NCI-H1092 treated with DMSO at 0.1 percent for 48 hours (cell line): ENCODE data around the gene PRKCH.

ENCODE experiments used
- DNase-seq: peaks from one replicate; lab custom pipeline; 2025; lab: John Stamatoyannopoulos, UW

Gene PRKCH

GRCh38 chr14:61338457-61338856, 17.1 kb downstream of the PRKCH start:
- DNase-seq, result no peak

- no peak for DNase-seq
These were observed 20.2 kb downstream of the PRKCH start for GRCh38 chr14:61341275-61342206.

DNA sequence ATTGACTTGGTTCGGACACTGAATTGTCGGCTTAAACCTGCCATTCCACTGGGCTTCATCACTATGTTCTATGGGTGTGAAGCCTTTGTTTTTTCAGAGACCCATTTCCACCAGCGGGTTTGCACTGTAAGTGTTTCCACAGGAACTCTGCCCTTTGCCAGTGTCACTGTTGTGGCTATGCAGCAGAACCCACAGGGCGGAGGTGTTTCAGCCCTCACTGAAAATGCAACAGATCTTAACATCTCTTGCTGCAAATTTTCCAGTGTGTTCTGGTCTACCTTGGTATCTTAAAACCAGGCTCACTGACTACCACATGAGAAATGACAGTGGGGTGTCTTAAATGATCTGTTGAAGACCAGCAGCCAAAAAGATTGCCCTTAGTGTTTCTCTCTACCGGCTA, 21.1 kb downstream of the PRKCH start:
- DNase-seq, result no peak

DNA sequence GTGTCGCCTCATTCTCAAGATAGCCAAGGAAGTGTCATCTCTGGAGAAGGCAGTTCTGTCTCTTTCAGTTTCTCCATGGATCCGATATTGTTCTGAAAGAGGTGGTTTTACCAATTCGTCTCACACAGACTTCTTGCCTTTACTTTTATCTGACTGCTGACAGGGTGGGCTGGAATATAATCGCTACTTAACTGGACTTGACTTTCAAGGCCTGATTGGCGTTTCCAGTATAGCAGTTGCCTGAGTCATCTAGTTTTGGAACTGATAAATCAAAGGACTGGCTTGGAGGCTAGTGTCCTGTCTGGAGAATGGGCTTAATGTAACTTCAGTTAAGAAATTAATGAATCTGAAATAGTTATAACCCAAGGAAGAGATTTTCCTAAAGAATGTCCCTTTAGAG, 21.6 kb downstream of the PRKCH start:
- no peak for DNase-seq

DNA sequence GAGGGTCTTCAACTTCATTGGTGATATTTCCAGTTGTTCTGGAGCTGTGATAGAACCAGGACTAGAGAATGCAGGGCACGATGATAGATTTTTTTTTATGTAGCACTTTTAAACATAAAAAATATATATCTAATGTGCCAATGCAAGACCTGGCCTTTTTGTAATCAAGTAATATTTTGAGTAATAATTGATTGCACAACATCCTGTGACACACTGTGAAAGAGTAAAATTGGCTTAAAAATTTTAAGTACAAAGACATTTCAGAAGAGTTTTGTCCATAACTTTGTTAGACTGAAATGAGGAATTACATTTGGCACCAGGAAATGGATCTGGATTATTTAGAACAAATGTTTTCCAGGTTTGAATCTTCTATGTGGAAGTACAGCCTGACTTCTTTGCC, 22.1 kb downstream of the PRKCH start:
- DNase-seq, result no peak

DNA sequence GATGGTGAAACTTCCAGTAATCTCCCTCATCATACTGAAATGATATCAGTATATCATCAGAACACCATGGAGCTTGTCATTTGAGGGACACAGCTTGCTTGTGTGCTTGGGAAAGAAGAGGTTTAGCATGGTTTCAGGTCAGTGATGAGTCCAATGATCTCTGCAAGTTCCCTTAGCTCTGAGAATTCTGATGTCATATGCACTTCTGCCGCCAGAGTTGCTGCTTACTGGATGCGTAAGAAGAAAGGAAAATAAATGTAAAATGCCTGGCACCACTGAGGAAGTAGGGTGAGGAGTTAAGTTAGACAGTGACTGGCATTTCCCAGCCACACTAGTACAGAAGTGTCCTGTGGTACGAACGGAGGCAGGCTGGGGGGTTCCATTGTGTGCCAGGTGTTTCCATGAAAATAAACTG, 22.6 kb downstream of the PRKCH start:
- no peak for DNase-seq

DNA sequence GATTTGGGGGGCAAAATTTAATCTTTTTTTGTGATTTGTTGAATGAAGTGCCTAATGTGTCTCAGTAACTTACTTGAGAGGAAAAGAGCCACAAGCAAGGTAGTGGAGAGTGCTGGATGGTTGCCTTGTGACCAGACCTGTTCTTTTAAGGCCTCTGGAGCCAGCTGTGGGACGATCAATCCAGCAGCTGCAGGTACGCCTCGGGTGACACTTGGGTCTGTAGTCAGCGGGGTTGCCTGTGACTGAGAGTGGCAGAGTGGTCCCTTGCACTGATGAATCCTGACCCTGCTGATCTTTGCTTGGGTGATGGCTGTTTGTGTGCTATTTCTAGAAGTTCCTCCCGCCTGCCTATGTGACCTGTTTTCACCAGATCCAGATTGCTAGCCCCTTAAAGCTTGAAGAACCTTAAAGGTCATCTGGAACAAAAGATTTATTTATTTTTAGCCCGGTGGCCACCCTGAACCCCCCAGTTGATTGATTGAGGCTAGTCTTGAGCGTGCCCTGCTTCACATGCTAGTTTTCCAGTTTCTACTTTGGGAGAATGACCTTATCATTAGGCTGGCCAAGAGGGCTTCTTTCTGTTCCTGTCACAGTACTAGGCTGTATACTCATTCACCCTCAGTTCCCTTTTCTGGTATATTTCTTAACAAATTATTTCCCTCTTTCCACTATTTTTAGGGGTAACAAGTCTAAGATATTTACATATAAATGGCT, 23.2 kb downstream of the PRKCH start:
- no peak for DNase-seq

- no peak for DNase-seq
These were observed 23.7 kb downstream of the PRKCH start for GRCh38 chr14:61345151-61345482.

- no peak for DNase-seq
These were observed 24.8 kb downstream of the PRKCH start for GRCh38 chr14:61346221-61346620.

GRCh38 chr14:61346793-61347192, 25.4 kb downstream of the PRKCH start:
- no peak for DNase-seq

DNA sequence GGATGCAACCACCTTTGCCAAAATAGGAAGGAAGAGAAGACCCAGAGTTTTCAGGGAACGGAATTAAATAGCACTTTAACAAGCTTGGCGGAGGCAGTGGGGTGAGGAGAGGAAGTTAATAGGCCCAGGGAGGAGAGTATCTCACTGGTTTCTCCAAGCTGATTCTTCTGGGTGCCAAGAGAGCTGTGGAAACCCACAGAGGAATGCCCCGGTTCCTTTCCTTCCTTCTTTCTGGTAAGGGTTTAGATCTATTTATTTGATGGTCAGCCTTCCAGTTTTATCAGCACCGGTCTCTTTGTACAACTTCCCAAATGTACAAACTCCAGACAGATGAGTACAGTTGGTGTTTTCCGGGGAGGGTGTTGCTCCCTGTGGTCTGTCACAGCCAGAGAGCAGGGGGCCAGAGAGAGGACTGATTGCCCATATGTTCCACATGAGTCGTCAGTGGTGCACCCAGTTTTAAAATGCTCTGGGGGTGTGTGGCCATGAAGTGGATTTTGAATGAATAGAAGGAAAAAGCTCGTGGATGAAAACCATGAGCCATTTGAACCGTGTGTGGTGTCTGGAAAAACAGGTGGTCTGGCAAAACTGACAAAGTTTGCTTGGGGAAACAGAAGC, 26.6 kb downstream of the PRKCH start:
- DNase-seq, result no peak

DNA sequence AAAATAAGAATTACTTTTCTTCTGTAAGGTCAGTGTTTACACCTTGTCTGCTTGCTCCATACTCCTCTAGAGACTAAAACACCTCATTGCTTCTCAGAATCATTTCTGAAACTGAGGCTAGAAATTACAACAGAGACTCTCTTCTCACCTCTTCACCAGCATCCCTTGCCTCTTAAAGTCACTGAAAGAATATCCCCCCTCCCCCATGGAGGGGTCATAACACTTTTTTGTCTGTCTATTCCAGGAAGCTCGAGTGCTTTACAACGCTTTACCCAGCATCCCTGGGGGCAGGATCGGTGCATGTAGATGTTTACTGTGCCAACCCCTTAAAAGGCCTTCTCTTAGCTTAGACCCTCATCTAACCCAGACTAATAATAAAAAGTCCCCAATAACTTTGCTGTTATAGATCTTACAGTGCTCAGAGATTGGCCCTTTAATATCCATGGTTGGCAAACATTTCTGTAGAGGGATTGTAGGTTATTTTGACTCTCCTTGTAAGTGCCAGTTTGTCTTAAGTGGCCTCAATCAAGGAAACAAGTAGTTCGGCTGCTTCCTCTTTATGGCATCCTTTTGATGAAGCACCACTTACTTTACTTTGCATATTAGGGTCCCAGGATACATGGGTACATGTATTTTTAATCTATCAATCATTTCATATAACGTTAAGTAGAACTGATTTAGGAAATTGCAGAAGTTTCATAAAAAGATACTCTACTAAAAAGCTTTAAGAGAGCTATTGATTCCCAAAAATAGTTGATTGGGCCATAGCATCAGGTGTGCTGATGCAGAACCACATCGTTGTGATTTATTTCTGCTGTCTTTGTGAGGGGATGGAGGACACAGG, 29.3 kb downstream of the PRKCH start:
- no peak for DNase-seq

GRCh38 chr14:61351477-61351876, 30.1 kb downstream of the PRKCH start:
- no peak for DNase-seq

GRCh38 chr14:61355892-61356325, 34.5 kb downstream of the PRKCH start:
- DNase-seq, result no peak

DNA sequence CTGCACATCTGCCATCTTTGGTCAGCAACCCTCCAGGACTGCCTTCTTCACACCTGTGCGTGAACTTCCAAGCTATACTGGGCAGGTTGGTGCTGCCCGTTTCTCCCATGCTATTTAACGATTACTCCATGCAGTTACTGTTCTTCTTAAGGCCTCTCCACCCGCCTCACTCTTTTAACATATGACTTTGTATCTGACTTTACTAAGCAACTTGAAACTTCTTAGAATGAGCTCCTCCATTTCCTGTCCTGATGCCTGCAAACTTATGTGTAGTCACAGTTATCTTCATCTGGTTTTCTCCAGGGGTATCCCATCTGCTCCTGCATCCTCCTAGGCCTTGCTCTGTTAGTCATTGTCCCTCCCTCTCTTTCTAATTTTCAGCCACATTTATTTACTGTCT, 35.7 kb downstream of the PRKCH start:
- DNase-seq, result no peak

DNA sequence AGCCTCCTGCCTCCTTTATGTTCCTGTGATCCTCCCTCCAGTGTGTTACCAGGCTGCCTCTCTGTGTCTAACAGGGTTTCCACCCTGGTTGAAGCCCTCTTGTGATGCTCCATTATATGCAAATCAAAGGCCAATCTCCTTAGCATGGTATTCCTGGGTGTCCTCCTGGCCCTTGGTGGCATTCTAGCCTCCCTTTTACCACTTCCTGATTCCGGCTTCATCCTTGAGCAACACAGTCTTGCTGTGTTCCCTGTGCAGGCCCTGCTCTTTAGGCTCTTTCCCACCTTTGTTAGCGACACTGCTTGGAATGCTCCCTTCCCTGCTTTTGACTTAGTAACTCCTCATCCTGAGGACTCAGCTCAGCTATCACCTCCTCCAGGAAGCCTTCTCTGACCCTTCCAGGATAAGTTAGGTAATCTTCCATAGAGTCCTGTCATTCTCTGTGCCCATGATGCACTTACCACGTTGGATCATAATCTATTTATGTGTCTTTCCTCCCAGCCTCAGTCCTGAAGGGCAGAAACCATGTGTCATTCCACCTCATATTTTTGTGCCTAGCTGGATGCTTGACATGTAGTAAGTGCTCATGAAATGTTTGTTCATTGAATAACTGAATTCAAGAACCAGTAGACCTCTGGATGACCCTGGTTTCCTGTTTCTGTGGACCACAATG, 37.3 kb downstream of the PRKCH start:
- DNase-seq, result no peak

- DNase-seq, result no peak
These were observed 39.6 kb downstream of the PRKCH start for GRCh38 chr14:61360796-61361525.

DNA sequence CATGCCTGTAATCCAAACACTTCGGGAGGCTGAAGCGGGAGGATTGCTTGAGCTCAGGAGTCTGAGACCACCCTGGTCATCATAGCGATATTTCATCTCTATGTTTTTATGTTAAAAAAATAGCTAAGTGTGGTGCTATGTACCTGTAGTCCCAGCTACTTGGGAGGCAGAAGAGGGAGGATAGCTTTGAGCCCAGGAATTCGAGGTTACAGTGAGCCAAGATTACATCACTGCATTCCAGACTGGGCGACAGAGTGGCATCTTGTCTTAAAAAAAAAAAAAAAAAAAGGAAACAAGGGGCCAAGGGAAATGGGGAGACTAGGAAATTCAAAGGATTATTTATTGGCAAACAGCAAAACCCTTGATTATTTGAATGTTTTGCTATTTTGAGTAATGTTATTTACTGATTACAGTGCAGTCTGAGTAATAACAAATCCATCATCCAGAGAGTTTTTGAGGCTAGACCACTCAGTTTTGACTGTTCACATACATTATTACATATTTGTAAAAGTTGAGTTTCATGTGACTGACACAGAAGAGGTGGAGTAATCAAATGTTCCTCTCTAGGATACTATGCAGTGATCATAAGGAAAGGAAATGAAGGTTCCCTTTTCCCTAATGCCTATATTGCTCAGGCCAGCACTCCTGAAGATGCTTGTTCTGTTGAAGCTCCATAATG, 40.8 kb downstream of the PRKCH start:
- no peak for DNase-seq

- no peak for DNase-seq
These were observed 42.9 kb downstream of the PRKCH start for GRCh38 chr14:61364243-61364642.

DNA sequence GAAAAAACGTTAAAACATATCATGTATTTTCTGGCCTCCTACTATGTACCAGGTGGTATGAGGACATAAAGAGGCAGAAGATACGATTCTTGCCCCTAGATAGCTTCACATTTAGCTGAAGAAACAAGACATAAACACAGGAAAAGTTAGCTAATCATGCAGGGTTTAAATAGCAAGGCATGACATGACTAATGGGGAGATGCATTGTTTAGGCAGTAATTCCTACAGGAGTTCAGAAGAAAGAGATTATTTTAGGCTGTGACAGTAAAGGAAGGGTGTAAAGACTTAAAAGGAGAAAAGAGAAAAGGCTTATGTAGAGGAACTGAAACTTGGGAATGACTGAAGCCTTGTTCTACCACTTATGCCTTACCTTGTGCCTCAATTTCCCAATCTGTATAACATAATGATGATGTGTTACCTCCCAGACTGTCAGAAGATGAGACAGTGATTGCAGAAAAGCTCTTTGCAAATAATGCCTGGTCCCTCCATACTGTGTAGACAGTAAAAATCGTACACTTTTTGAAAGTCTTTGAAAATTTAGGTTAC, 44.4 kb downstream of the PRKCH start:
- DNase-seq, result no peak
